Measurements from ENCODE around the gene MED6. TPM values are rescaled to one million over a fixed set of nuclear protein-coding genes. Genes with fewer than 3 reads are reported as not detected.

Gene MED6
- total RNA-seq, 2 donors from 2014 or later: 49.1 to 50.7 TPM

DNA sequence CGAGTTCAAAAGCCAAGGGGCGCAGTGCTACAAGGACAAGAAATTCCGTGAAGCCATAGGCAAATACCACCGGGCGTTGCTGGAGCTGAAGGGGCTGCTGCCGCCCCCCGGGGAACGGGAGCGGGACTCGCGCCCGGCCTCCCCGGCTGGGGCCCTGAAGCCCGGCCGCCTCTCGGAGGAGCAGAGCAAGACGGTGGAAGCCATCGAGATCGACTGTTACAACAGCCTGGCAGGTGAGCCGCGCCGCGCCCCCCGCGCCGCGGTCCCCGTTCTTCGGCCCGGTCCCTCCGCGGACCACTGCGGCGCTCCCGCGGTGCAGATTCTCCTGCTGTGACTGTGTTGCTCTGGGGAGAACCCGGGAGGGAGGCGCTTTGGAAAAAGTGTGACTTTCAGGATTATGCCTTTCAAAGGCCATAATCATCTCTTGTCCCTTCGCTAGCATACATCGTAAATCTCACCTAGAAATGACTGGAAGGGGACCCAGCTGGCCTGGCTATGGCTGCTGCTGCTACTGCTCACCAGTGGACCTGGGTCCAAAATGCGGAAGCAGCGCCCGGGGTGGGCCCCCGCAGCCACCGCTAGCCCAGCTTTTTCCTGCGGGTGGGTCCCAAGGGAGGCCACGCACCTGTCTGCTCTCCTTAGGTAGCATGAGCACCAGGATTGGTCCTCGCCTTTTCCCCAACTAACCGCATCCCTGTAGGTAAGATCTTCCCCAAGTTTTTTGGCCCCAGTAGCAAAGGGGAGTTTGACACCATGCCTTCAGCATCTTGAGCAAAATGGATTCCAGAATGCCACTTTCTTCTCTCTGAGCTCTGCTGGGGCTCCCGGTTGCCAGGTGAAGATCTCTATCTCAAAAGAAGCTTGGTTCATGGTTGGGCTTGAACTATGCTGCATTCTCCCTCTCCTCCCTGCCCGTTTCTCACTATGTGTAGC lies 42.1 kb upstream of the MED6 start:
- peak overlapping the region; percentile 84 for H3K4me3 Mint-ChIP-seq
- H3K27ac Mint-ChIP-seq: peak overlapping the region; percentile 41

DNA sequence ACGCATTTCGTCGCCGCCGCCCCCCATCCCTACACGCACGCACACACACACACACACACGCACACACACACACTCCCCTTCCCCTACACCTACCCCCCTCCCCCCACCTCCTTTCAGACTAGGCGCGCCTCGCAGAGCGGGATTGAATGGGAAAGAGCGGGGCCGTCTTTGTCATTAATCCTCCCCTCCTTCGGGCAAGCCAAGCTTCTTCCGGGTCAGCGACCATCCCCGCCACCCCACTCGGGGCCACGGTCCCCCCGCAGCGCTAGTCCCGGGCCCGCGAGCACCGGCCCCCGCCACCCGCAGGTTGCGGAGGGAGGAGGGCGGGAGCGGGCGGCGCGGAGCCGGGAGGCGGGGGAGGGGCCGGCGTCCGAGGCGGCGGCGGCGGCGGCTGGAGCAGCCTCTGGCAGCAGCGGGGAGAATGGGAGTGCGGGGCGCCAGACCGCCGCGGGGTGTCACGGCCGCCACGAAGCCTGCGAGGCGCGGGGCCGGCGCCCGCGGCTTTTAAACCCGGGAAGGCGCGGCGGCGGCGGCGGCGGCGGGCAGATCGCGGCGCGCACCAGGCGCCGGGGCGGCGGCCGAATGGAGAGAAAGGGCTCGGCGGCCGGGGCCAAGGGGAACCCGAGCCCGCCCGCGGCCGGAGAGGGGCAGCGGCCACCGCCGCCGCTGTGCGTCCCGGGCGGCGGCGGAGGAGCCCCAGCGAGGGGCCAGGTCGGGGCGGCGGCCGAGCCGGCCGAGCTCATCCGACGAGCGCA lies 41.3 kb upstream of the MED6 start, which contains the start of gene TTC9:
Gene TTC9, plus strand, starts transcription at position 369 of the 755 bp plus-strand sequence. Its CDS starts 214 bp downstream, at position 583.
- Histone ChIP-seq H3K9me3 (ENCODE audit: control insufficient read depth, low read length) (no peaks in the 10 kb centered on the region), H3K27me3 (ENCODE audit: control insufficient read depth, insufficient read depth, low read length, poor library complexity, severe bottlenecking) (no peaks in the 10 kb centered on the region), H3K27ac (ENCODE audit: low read depth, low read length) (no peak within 1 kb of the TSS), H3K4me1 (ENCODE audit: control insufficient read depth, insufficient read depth, low read length) (peaks cover 11% of the 10 kb centered on the region), H3K36me3 (ENCODE audit: control insufficient read depth, insufficient read depth, low read length) (no peaks in the 10 kb centered on the region), H3K4me3 (ENCODE audit: low read length) (peak within 1 kb of the TSS; percentile 89), H3K9ac (ENCODE audit: extremely low read depth, low read length, poor library complexity, severe bottlenecking) (peak within 1 kb of the TSS; percentile 68)
- TF ChIP-seq, protein P1, sequence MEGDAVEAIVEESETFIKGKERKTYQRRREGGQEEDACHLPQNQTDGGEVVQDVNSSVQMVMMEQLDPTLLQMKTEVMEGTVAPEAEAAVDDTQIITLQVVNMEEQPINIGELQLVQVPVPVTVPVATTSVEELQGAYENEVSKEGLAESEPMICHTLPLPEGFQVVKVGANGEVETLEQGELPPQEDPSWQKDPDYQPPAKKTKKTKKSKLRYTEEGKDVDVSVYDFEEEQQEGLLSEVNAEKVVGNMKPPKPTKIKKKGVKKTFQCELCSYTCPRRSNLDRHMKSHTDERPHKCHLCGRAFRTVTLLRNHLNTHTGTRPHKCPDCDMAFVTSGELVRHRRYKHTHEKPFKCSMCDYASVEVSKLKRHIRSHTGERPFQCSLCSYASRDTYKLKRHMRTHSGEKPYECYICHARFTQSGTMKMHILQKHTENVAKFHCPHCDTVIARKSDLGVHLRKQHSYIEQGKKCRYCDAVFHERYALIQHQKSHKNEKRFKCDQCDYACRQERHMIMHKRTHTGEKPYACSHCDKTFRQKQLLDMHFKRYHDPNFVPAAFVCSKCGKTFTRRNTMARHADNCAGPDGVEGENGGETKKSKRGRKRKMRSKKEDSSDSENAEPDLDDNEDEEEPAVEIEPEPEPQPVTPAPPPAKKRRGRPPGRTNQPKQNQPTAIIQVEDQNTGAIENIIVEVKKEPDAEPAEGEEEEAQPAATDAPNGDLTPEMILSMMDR (conservative IDR thresholded peaks at IDR 0.05): no peak
- peaks cover 40% of the 10 kb centered on the region for H3K4me1 Mint-ChIP-seq
- H3K27ac Mint-ChIP-seq: peak within 1 kb of the TSS; percentile 41
- H3K36me3 Mint-ChIP-seq (ENCODE audit: low read depth): peaks cover 4% of the 10 kb centered on the region
- H3K9me3 Mint-ChIP-seq: no peaks in the 10 kb centered on the region
- peak within 1 kb of the TSS; percentile 84 for H3K4me3 Mint-ChIP-seq
- H3K27me3 Mint-ChIP-seq (ENCODE audit: insufficient read depth): peaks cover 9% of the 10 kb centered on the region
- DNase-seq: peak; percentile 80
- 0% methylated on average over 10 to 105 of the region's 105 CpGs for WGBS, 2 experiments (ENCODE audit: insufficient coverage in 1 of 2, insufficient read length in 1 of 2)

More for the DNA sequence above, 42.1 kb upstream of the MED6 start:
- Histone ChIP-seq H3K4me1 (ENCODE audit: control insufficient read depth, insufficient read depth, low read length) (peaks cover 11% of the 10 kb centered on the region), H3K9ac (ENCODE audit: extremely low read depth, low read length, poor library complexity, severe bottlenecking) (peak overlapping the region; percentile 68), H3K36me3 (ENCODE audit: control insufficient read depth, insufficient read depth, low read length) (no peaks in the 10 kb centered on the region), H3K9me3 (ENCODE audit: control insufficient read depth, low read length) (no peaks in the 10 kb centered on the region), H3K27me3 (ENCODE audit: control insufficient read depth, insufficient read depth, low read length, poor library complexity, severe bottlenecking) (no peaks in the 10 kb centered on the region), H3K27ac (ENCODE audit: low read depth, low read length) (no peak overlapping the region), H3K4me3 (ENCODE audit: low read length) (peak overlapping the region; percentile 89)
- peaks cover 45% of the 10 kb centered on the region for H3K4me1 Mint-ChIP-seq
- H3K27me3 Mint-ChIP-seq (ENCODE audit: insufficient read depth): peaks cover 9% of the 10 kb centered on the region
- TF ChIP-seq, protein P1 (conservative IDR thresholded peaks at IDR 0.05): no peak
- H3K36me3 Mint-ChIP-seq (ENCODE audit: low read depth): peaks cover 4% of the 10 kb centered on the region
- peak; percentile 71 for DNase-seq
- 1 to 3% methylated on average over 21 to 51 of the region's 51 CpGs for WGBS, 2 experiments (ENCODE audit: insufficient coverage in 1 of 2, insufficient read length in 1 of 2)
- no peaks in the 10 kb centered on the region for H3K9me3 Mint-ChIP-seq

DNA sequence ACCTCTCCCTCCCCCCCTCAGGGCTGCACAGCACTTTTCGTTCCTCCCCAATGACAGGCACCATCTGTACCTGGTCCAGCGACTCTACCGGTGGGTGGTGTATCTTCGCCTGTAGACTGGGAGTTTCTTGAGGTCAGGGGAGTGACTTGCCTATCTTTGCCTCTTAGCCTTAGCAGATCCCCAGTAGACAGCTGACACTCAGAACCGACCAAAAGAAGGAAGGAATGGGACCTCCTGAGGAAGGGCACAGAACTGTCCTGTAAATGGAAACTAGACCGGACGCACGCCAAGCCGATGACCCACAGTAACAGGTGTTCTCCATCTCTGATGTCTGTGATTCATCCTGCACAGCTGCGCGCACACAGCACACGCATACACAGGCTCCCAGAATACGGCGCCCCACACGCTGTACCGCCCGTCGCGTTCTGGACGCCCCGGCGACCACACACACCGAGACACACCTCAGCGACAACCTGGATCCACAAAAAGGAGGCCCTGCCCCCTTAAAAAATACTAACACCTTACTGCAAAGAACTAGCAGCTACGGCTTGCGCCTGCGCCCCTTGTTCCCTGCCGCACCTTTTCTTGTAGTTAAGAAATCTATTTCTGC lies 40.6 kb upstream of the MED6 start:
- peaks cover 9% of the 10 kb centered on the region for H3K27me3 Mint-ChIP-seq (ENCODE audit: insufficient read depth)
- peaks cover 3% of the 10 kb centered on the region for H3K9me3 Mint-ChIP-seq
- peak overlapping the region; percentile 80 for H3K4me3 ChIP-seq (ENCODE audit: low read length)
- 2% methylated on average over 13 to 28 of the region's 28 CpGs for WGBS, 2 experiments (ENCODE audit: insufficient coverage in 1 of 2, insufficient read length in 1 of 2)
- peak overlapping the region; percentile 18 for H3K27ac Mint-ChIP-seq
- no peaks in the 10 kb centered on the region for H3K27me3 ChIP-seq (ENCODE audit: control insufficient read depth, insufficient read depth, low read length, poor library complexity, severe bottlenecking)
- H3K4me1 Mint-ChIP-seq: peaks cover 33% of the 10 kb centered on the region
- H3K36me3 Mint-ChIP-seq (ENCODE audit: low read depth): peaks cover 4% of the 10 kb centered on the region
- TF ChIP-seq, protein P1 (conservative IDR thresholded peaks at IDR 0.05): no peak
- no peak overlapping the region for H3K27ac ChIP-seq (ENCODE audit: low read depth, low read length)
- H3K4me3 Mint-ChIP-seq: peak overlapping the region; percentile 84
- H3K9ac ChIP-seq (ENCODE audit: extremely low read depth, low read length, poor library complexity, severe bottlenecking): no peak overlapping the region
- no peaks in the 10 kb centered on the region for H3K36me3 ChIP-seq (ENCODE audit: control insufficient read depth, insufficient read depth, low read length)
- peak; percentile 75 for DNase-seq
- H3K4me1 ChIP-seq (ENCODE audit: control insufficient read depth, insufficient read depth, low read length): peaks cover 8% of the 10 kb centered on the region
- H3K9me3 ChIP-seq (ENCODE audit: control insufficient read depth, low read length): peaks cover 6% of the 10 kb centered on the region

Measured in endodermal cell (in vitro differentiated cells).